Testis (tissue), 3 donors: Measurements from ENCODE around the gene LAMA5. TPM values are rescaled to one million over a fixed set of nuclear protein-coding genes. Genes with fewer than 3 reads are reported as not detected.

ENCODE experiments used
- DNase-seq: peaks from one replicate; pipeline ENCODE4 v3.0.0-alpha.2; 2019
- H3K27ac ChIP-seq, 2 donors: fragments of 200-600 bp; sonication (generic); one replicate each; pipeline ENCODE4 v1.5.1; 2019
- H3K27me3 ChIP-seq: fragments of 200-600 bp; sonication (generic); one replicate; pipeline ENCODE4 v1.5.1; 2019
- H3K36me3 ChIP-seq: fragments of 200-600 bp; sonication (generic); one replicate; pipeline ENCODE4 v1.5.1; 2017; ENCODE audit warnings: low read depth; ENCODE audit errors: missing control alignments
- H3K4me1 ChIP-seq: fragments of 200-600 bp; sonication (generic); one replicate; pipeline ENCODE4 v1.5.1; 2019
- H3K4me3 ChIP-seq, 2 donors: fragments of 200-600 bp; sonication (generic); one replicate each; pipeline ENCODE4 v1.5.1; 2017 to 2019
- H3K9me3 ChIP-seq: fragments of 200-600 bp; sonication (generic); one replicate; pipeline ENCODE4 v1.5.1; 2017
- CTCF ChIP-seq, 3 experiments: fragments of 450-650 bp in 2 of 3; fragments of 200-600 bp in 1 of 3; sonication (generic) in 1 of 3; IDR thresholded peaks; one replicate each; pipeline ENCODE4 v1.5.1; 2016 to 2019; ENCODE audit warnings: antibody characterized with exemption in 3 of 3, mild to moderate bottlenecking in 2 of 3, moderate library complexity in 1 of 3
- POLR2A ChIP-seq: fragments of 450-650 bp; IDR thresholded peaks from one replicate; pipeline ENCODE4 v1.6.1; 2017; ENCODE audit warnings: antibody characterized with exemption, mild to moderate bottlenecking, moderate library complexity
- WGBS, 2 donors: methylation state at CpG; one replicate each; pipeline ENCODE4 v1.1.5; 2018; 5-methylcytosine and 5-hydroxymethylcytosine counted together
- intact Hi-C: fragments of 100-400 bp; cut with DNase I; formaldehyde crosslinking; loops from one replicate; pipeline ENCODE4 v1.15.1; 2023; ENCODE audit warnings: low total_unique reads
- polyA plus RNA-seq: library from polyadenylated mRNA; stranded (reverse); fragments of 350-450 nt; fragmentation: Illumina TruSeq; extraction: RNeasy Lipid Tissue Mini Kit (QIAGEN cat#74804); gene quantifications from one replicate; pipeline ENCODE4 v1.2.3, GENCODE V29; 2014; ENCODE audit warnings: low read depth, low replicate concordance; ENCODE audit not compliant: insufficient read depth
- total RNA-seq, 2 donors: library from RNA; depleted of rRNA; stranded (reverse); fragments of >200 nt; gene quantifications; one replicate each; pipeline ENCODE4 v1.2.3, GENCODE V29; 2016

Gene LAMA5
- total and polyA plus RNA-seq, 3 donors from 2014 or later: 33.2 to 144 (median 121) TPM

- TF ChIP-seq CTCF (IDR thresholded peaks at IDR 0.05) (no peak), POLR2A (no peak)
- Histone ChIP-seq H3K4me3 (no peak overlapping the region), H3K27ac (no peak overlapping the region), H3K36me3 (no peaks in the 10 kb centered on the region), H3K27me3 (no peaks in the 10 kb centered on the region), H3K9me3 (no peaks in the 10 kb centered on the region), H3K4me1 (peaks cover 17% of the 10 kb centered on the region)
- 87 to 91% methylated on average over 12 to 22 of the region's 25 CpGs for WGBS, 2 donors
- no peak for DNase-seq
- intact Hi-C loops: no loop called here
Observed at GRCh38 chr20:62286493-62287064, 80.5 kb downstream of the LAMA5 start.

GRCh38 chr20:62285722-62286121 is 81.4 kb downstream of the LAMA5 start:
- Histone ChIP-seq H3K9me3 (no peaks in the 10 kb centered on the region), H3K4me3 (no peak overlapping the region), H3K4me1 (peaks cover 17% of the 10 kb centered on the region), H3K27ac (peak overlapping the region in 1 of 2 donors; percentile 14), H3K27me3 (no peaks in the 10 kb centered on the region), H3K36me3 (no peaks in the 10 kb centered on the region)
- WGBS, 2 donors: 73 to 76% methylated on average over 23 of the region's 23 CpGs
- no peak for TF ChIP-seq POLR2A
- TF ChIP-seq CTCF (IDR thresholded peaks at IDR 0.05): no peak
- intact Hi-C loops: no loop called here
- no peak for DNase-seq

- Histone ChIP-seq H3K36me3 (no peaks in the 10 kb centered on the region), H3K9me3 (no peaks in the 10 kb centered on the region), H3K27me3 (no peaks in the 10 kb centered on the region), H3K27ac (peak overlapping the region in 1 of 2 donors; percentile 14), H3K4me3 (no peak overlapping the region), H3K4me1 (peaks cover 17% of the 10 kb centered on the region)
- 48 to 65% methylated on average over 6 of the region's 6 CpGs for WGBS, 2 donors
- intact Hi-C loops: no loop called here
- TF ChIP-seq POLR2A (no peak), CTCF (IDR thresholded peaks at IDR 0.05) (no peak)
- DNase-seq: peak; percentile 46
Observed at GRCh38 chr20:62285151-62285550, 82.0 kb downstream of the LAMA5 start.

GRCh38 chr20:62284448-62284847 is 82.7 kb downstream of the LAMA5 start:
- Histone ChIP-seq H3K9me3 (no peaks in the 10 kb centered on the region), H3K27ac (peak overlapping the region in 1 of 2 donors; percentile 14), H3K36me3 (no peaks in the 10 kb centered on the region), H3K4me3 (no peak overlapping the region), H3K4me1 (peaks cover 17% of the 10 kb centered on the region), H3K27me3 (no peaks in the 10 kb centered on the region)
- WGBS, 2 donors: 72 to 83% methylated on average over 6 of the region's 6 CpGs
- intact Hi-C loops: no loop called here
- TF ChIP-seq POLR2A: no peak
- TF ChIP-seq CTCF (IDR thresholded peaks at IDR 0.05): no peak
- no peak for DNase-seq

GRCh38 chr20:62282877-62283503 is 84.1 kb downstream of the LAMA5 start:
- no peak for DNase-seq
- Histone ChIP-seq H3K4me3 (no peak overlapping the region), H3K4me1 (peaks cover 17% of the 10 kb centered on the region), H3K27me3 (no peaks in the 10 kb centered on the region), H3K36me3 (no peaks in the 10 kb centered on the region), H3K9me3 (no peaks in the 10 kb centered on the region), H3K27ac (no peak overlapping the region)
- WGBS, 2 donors: 75 to 82% methylated on average over 12 to 16 of the region's 16 CpGs
- intact Hi-C loops: no loop called here
- TF ChIP-seq CTCF (IDR thresholded peaks at IDR 0.05) (no peak), POLR2A (no peak)
